ENCODE results near the gene BCAM.

DNA sequence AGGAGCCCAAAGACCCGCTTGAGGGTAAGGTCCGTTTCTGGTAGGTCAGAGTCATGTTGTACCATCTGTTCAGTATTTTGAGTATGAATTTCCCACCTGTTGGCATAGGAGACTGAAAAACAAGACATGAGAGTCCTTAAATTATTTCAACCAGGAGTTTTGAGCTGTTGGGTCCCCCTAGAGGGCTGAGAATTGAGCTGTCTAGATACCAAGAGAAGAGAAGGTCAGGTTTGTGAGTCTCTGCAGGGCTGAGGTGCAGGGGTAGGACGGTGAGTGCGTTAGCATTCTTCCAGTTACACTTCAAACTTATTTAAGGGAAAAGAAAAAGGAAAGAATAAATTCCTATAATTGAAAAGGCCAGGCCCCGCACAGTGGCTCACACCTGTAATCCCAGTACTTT, 26.2 kb upstream of the BCAM start:
- TF ChIP-seq, protein P1, sequence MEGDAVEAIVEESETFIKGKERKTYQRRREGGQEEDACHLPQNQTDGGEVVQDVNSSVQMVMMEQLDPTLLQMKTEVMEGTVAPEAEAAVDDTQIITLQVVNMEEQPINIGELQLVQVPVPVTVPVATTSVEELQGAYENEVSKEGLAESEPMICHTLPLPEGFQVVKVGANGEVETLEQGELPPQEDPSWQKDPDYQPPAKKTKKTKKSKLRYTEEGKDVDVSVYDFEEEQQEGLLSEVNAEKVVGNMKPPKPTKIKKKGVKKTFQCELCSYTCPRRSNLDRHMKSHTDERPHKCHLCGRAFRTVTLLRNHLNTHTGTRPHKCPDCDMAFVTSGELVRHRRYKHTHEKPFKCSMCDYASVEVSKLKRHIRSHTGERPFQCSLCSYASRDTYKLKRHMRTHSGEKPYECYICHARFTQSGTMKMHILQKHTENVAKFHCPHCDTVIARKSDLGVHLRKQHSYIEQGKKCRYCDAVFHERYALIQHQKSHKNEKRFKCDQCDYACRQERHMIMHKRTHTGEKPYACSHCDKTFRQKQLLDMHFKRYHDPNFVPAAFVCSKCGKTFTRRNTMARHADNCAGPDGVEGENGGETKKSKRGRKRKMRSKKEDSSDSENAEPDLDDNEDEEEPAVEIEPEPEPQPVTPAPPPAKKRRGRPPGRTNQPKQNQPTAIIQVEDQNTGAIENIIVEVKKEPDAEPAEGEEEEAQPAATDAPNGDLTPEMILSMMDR (IDR thresholded peaks at IDR 0.05) = no peak
- TF ChIP-seq POLR2A (IDR thresholded peaks at IDR 0.05) (no peak), EP300 (IDR thresholded peaks at IDR 0.05) (no peak)

Measured in sigmoid colon (tissue), 4 donors.